K562 (cell line): ENCODE results near the gene CARMIL1. TPM values are rescaled to one million over a fixed set of nuclear protein-coding genes. Genes with fewer than 3 reads are reported as not detected.

ENCODE experiments used
- ATAC-seq: fragments of 200-7000 bp; cut with Tn5 transposase; 3 replicates; pipeline ENCODE4 v1.9.1; 2020; ENCODE audit warnings: moderate library complexity
- BruUV-seq: library from RNA; stranded (reverse); fragments of 400-500 nt; replicated peaks from 2 replicates; lab custom pipeline; 2021; lab: Mats Ljungman, UMichigan
- CTCF ChIA-PET: fragments of 300-600 bp; formaldehyde crosslinking; extraction: SDS; loops from one replicate; lab custom pipeline; 2021; ENCODE audit warnings: low intra/inter-chr PET ratio; lab: Yijun Ruan, JAX
- POLR2A ChIA-PET: fragments of 300-600, 350-650 bp; sonication (Branson Sonifier 250); formaldehyde crosslinking; extraction: SDS; loops from one replicate; lab custom pipeline; 2021; ENCODE audit warnings: antibody characterized with exemption, inconsistent platforms; lab: Yijun Ruan, JAX
- DNase-seq, 4 experiments: peaks; one replicate each; pipeline versions ENCODE4 v3.0.0 to v3.0.0-alpha.2; 2011 to 2018; ENCODE audit warnings: low spot score in 3 of 4, mixed read lengths in 3 of 4; ENCODE audit errors: extremely low read depth in 1 of 4
- FAIRE-seq: peaks from 2 replicates; lab custom pipeline; 2011; peaks lifted over from hg19 to GRCh38; lab: Jason Lieb, UNC
- H2AFZ ChIP-seq: 2 replicates; pipeline ENCODE4 v1.6.0; 2011; ENCODE audit warnings: low read depth, low read length, control low read depth, inconsistent platforms
- H3K27ac ChIP-seq: fragments of 200-600 bp; 3 replicates; pipeline ENCODE4 v1.8.0; 2011; ENCODE audit warnings: low read depth, mild to moderate bottlenecking, control low read depth, inconsistent platforms, low read length, moderate library complexity, mixed read lengths; ENCODE audit errors: extremely low read depth
- H3K27me3 ChIP-seq, 2 experiments: fragments of 300-600 bp in 1 of 2; 2 replicates in 1 of 2; 3 replicates in 1 of 2; pipeline versions ENCODE4 v1.6.0 to v1.8.0; 2011; ENCODE audit warnings: inconsistent platforms in 2 of 2, low read length in 2 of 2, mild to moderate bottlenecking in 1 of 2, mixed read lengths in 1 of 2, moderate library complexity in 1 of 2; ENCODE audit not compliant: control insufficient read depth in 2 of 2, insufficient read depth in 2 of 2
- H3K36me3 ChIP-seq: fragments of 300-600 bp; 3 replicates; pipeline ENCODE4 v1.8.0; 2011; ENCODE audit warnings: mild to moderate bottlenecking, low read length, inconsistent platforms; ENCODE audit not compliant: control insufficient read depth, insufficient read depth
- H3K4me1 ChIP-seq, 2 experiments: fragments of 200-600 bp in 1 of 2; replicated peaks in 1 of 2; 2 replicates in 1 of 2; 3 replicates in 1 of 2; pipeline versions ENCODE4 v1.5.1 to v1.8.0; 2011; ENCODE audit warnings: inconsistent platforms in 2 of 2, low read length in 2 of 2, mild to moderate bottlenecking in 1 of 2, mixed read lengths in 1 of 2, moderate library complexity in 1 of 2; ENCODE audit not compliant: control insufficient read depth in 2 of 2, insufficient read depth in 2 of 2
- H3K4me2 ChIP-seq: 2 replicates; pipeline ENCODE4 v1.6.1; 2011; ENCODE audit warnings: low read length, control low read depth, inconsistent platforms, mixed read lengths; ENCODE audit not compliant: insufficient read depth
- H3K4me3 ChIP-seq: fragments of 200-600 bp; sonication (generic), shearing (Covaris generic); 2 replicates; pipeline ENCODE4 v1.5.1; 2016; ENCODE audit warnings: control low read depth, inconsistent platforms
- H3K79me2 ChIP-seq: fragments of 200-600 bp; 3 replicates; pipeline ENCODE4 v1.8.0; 2011; ENCODE audit warnings: low read length, inconsistent platforms; ENCODE audit not compliant: control insufficient read depth, insufficient read depth
- H3K9ac ChIP-seq, 2 experiments: 2 replicates each; pipeline versions ENCODE4 v1.6.0 to v1.6.1; 2011; ENCODE audit warnings: low read depth in 2 of 2, low read length in 2 of 2, control low read depth in 1 of 2, inconsistent platforms in 1 of 2, mild to moderate bottlenecking in 1 of 2, mixed read lengths in 1 of 2; ENCODE audit not compliant: insufficient read depth in 1 of 2
- H3K9me1 ChIP-seq: one replicate; pipeline ENCODE4 v1.6.0; 2011; ENCODE audit warnings: inconsistent platforms, mild to moderate bottlenecking, low read length, moderate library complexity; ENCODE audit not compliant: control insufficient read depth, insufficient read depth
- H3K9me3 ChIP-seq: replicated peaks from 2 replicates; pipeline ENCODE4 v1.5.1; 2011; ENCODE audit warnings: low read depth, low read length, inconsistent platforms; ENCODE audit not compliant: control insufficient read depth, insufficient read depth
- H4K20me1 ChIP-seq: replicated peaks from 2 replicates; pipeline ENCODE4 v1.6.1; 2011; ENCODE audit warnings: low read length, inconsistent platforms, mixed read lengths; ENCODE audit not compliant: control insufficient read depth, insufficient read depth
- BRD4 ChIP-seq: fragments of 200-600 bp; sonication (generic); IDR thresholded peaks from 2 replicates; pipeline ENCODE4 v1.6.1; 2017; ENCODE audit warnings: inconsistent platforms
- CBFA2T3 ChIP-seq: fragments of 450-650 bp; IDR thresholded peaks from 2 replicates; pipeline ENCODE4 v1.6.1; 2017
- CHCHD3 ChIP-seq: fragments of 250-450 bp; sonication (Bioruptor Pico); IDR thresholded peaks from 2 replicates; pipeline ENCODE4 v2.1.2; 2022; ENCODE audit warnings: mild to moderate bottlenecking
- POLR2G ChIP-seq: fragments of 200-400 bp; formaldehyde crosslinking; IDR thresholded peaks from 2 replicates; pipeline ENCODE4 v1.6.1; 2017; ENCODE audit warnings: low read depth, mild to moderate bottlenecking, antibody characterized with exemption, low read length, moderate library complexity
- SMARCB1 ChIP-seq: IDR thresholded peaks from 2 replicates; pipeline ENCODE4 v1.6.1; 2011; ENCODE audit warnings: improper control_type of control experiment, low read depth; ENCODE audit not compliant: insufficient read length
- SNRNP70 ChIP-seq: fragments of 200-400 bp; formaldehyde crosslinking; optimal IDR thresholded peaks from 2 replicates; pipeline ENCODE3; 2017; ENCODE audit warnings: low read depth, low read length
- XRCC4 ChIP-seq: IDR thresholded peaks from one replicate; pipeline ENCODE4 v1.6.1; 2011; ENCODE audit not compliant: insufficient read depth, insufficient read length; ENCODE audit errors: extremely low read depth
- ZFP30 ChIP-seq: fragments of 250-450 bp; sonication (Bioruptor Pico); IDR thresholded peaks from 2 replicates; pipeline ENCODE4 v1.8.0; 2022; ENCODE audit warnings: moderate library complexity, mild to moderate bottlenecking, inconsistent platforms, borderline replicate concordance
- ZNF212 ChIP-seq: fragments of 450-650 bp; formaldehyde crosslinking; IDR thresholded peaks from 2 replicates; pipeline ENCODE4 v1.4.0; 2020; ENCODE audit warnings: mild to moderate bottlenecking
- ZNF408 ChIP-seq: fragments of 250-450 bp; sonication (Bioruptor Pico); IDR thresholded peaks from 2 replicates; pipeline ENCODE4 v1.4.0; 2020; ENCODE audit warnings: low read depth, mild to moderate bottlenecking, moderate library complexity
- WGBS: fragments of 100-300 bp; shearing (Covaris generic); methylation state at CpG from one replicate; pipeline ENCODE4 v1.1.6; 2016; ENCODE audit warnings: low coverage, mixed read lengths; ENCODE audit not compliant: insufficient coverage; ENCODE audit errors: missing lambda C conversion rate; 5-methylcytosine and 5-hydroxymethylcytosine counted together
- in situ Hi-C: fragments of 300-500 bp; cut with MboI; formaldehyde crosslinking; loops from 4 replicates; pipeline ENCODE4 v1.15.0; 2018; ENCODE audit warnings: inconsistent platforms, mixed read lengths
- intact Hi-C: fragments of 100-400 bp; cut with micrococcal nuclease; formaldehyde crosslinking; loops from 2 replicates; pipeline ENCODE4 v1.14.2; 2022
- polyA plus RNA-seq, 8 experiments: library from polyadenylated mRNA; depleted of rRNA in 4 of 8; stranded (reverse) in 5 of 8; unstranded in 3 of 8; fragments of >200 nt; fragmentation: Nextera tagmentation in 2 of 8; fragmentation: Illumina TruSeq in 1 of 8; extraction: Ambion mirVana in 2 of 8; extraction: Trizol in 1 of 8; gene quantifications; 2 replicates each; pipeline versions ENCODE4 v1.2.1 to v1.2.3, GENCODE V29; 2011 to 2014; ENCODE audit warnings: inconsistent platforms in 1 of 8, missing spikeins in 1 of 8
- total RNA-seq, 7 experiments: library from RNA; depleted of rRNA in 6 of 7; stranded (reverse); fragments of >200 nt in 6 of 7; fragmentation: Illumina TruSeq in 2 of 7; extraction: Trizol in 2 of 7; gene quantifications; 2 replicates each; pipeline versions ENCODE4 v1.2.1 to v1.2.3, GENCODE V29; 2011 to 2021; ENCODE audit warnings: low replicate concordance in 1 of 7
- TF ChIP-seq, protein P1 (sequence below): fragments of 250-450 bp; sonication (Bioruptor Pico); IDR thresholded peaks from 2 replicates; pipeline ENCODE4 v1.8.0; 2021; ENCODE audit warnings: borderline replicate concordance, mild to moderate bottlenecking, moderate library complexity; ENCODE audit not compliant: poor library complexity, severe bottlenecking
- TF ChIP-seq, protein P2 (sequence below), 2 experiments: fragments of 250-450 bp in 1 of 2; fragments of 450-650 bp in 1 of 2; sonication (Bioruptor Pico) in 1 of 2; IDR thresholded peaks; 2 replicates each; pipeline versions ENCODE4 v1.6.1 to v1.8.0; 2016 to 2021; ENCODE audit warnings: mild to moderate bottlenecking in 2 of 2, moderate library complexity in 2 of 2, missing compliant biosample characterization in 1 of 2, missing genetic modification characterization in 1 of 2
- TF ChIP-seq, protein P3 (sequence below): fragments of 150-350 bp; conservative IDR thresholded peaks from 2 replicates; pipeline ENCODE4 v1.6.1; 2014; ENCODE audit warnings: low read length

CARMIL1 gene
- total and polyA plus RNA-seq, 9 of the 15 experiments (the other 6 are each of a cell fraction or from before 2014, with no cell fraction given) = 0.04 to 0.32 (median 0.10) TPM; not detected in 1

DNA sequence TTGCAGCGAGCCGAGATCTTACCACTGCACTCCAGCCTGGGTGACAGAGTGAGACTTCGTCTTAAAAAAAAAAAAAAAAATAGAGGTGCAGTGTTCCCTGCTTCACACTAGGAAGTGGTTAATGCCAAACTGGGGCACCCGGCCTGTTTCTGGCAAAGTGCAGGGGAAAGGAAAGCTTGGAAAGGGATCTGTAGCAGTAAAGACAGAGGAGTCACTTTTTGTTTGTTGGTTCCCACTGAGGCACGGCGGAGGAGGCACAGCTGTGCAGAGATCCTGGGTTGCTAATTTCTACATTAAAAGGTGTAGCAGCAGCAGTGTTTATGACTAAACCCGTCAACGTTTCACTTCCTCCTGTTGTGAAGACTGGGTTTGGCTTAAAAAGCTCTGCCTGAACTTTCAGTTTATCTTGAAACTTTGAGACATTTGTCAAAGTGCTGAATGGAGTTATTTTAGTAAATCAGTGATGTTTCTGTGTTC, 125.6 kb downstream of the CARMIL1 start:
- H3K4me3 ChIP-seq = no peak overlapping the region

DNA sequence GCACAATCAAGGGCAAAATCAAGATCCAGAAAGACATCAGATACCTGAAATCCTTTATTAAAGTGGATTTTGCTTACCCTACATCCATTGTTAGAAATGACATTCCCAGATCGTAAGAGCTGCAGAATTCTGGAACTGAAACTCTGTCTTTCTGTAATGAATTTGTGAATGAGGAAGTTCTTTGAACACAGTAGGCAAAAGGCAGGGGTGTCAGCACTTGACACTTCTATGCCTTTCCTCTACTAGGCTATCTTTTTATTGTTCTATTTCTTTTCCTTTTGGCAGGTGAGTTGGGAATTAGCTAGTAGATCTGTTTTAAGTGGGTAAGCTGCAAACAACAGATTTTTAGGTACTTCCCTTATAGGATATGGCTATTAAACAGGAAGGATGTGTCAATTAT, 126.3 kb downstream of the CARMIL1 start:
- ChIA-PET CTCF (no interaction called here), POLR2A (no interaction called here)
- H3K9ac ChIP-seq = no peak overlapping the region
- H3K9me1 ChIP-seq = no peaks in the 10 kb centered on the region
- no peak for ATAC-seq
- H3K27me3 ChIP-seq = 0 out of 5 replicates have a peak, but pooled peaks cover 0 to 3% of the 10 kb centered on the region in 2 experiments
- WGBS = 0% methylated on average over 1 of the region's 1 CpG
- no peaks in the 10 kb centered on the region for H4K20me1 ChIP-seq
- intact Hi-C loops (no loop called here), in situ Hi-C loops (no loop called here)
- H3K79me2 ChIP-seq = no peaks in the 10 kb centered on the region
- BruUV-seq = no TSS peak
- H3K4me2 ChIP-seq = no peak overlapping the region
- H3K9me3 ChIP-seq = no peaks in the 10 kb centered on the region
- no peak for DNase-seq
- no peaks in the 10 kb centered on the region for H3K36me3 ChIP-seq
- H3K27ac ChIP-seq = no peak overlapping the region
- H2AFZ ChIP-seq = no peak overlapping the region
- no peaks in the 10 kb centered on the region for H3K4me1 ChIP-seq
- no peak for FAIRE-seq
- H3K4me3 ChIP-seq = no peak overlapping the region
- TF ChIP-seq XRCC4 = no peak
- no peak for TF ChIP-seq BRD4
- TF ChIP-seq CBFA2T3 = no peak
- no peak for TF ChIP-seq ZNF408 (CRISPR knock-in tag)
- TF ChIP-seq ZNF212 (CRISPR knock-in tag) = no peak
- TF ChIP-seq ZFP30 = no peak
- no peak for TF ChIP-seq CHCHD3 (CRISPR knock-in tag)
- no peak for TF ChIP-seq POLR2G
- TF ChIP-seq, protein P1, sequence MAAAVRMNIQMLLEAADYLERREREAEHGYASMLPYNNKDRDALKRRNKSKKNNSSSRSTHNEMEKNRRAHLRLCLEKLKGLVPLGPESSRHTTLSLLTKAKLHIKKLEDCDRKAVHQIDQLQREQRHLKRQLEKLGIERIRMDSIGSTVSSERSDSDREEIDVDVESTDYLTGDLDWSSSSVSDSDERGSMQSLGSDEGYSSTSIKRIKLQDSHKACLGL (CRISPR knock-in tag) = no peak
- no peak for TF ChIP-seq SMARCB1
- TF ChIP-seq, protein P2, sequence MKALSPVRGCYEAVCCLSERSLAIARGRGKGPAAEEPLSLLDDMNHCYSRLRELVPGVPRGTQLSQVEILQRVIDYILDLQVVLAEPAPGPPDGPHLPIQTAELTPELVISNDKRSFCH (CRISPR knock-in tag; IDR thresholded peaks at IDR 0.05) = no peak
- TF ChIP-seq, protein P2 (tag; IDR thresholded peaks at IDR 0.05) = no peak
- TF ChIP-seq, protein P3, sequence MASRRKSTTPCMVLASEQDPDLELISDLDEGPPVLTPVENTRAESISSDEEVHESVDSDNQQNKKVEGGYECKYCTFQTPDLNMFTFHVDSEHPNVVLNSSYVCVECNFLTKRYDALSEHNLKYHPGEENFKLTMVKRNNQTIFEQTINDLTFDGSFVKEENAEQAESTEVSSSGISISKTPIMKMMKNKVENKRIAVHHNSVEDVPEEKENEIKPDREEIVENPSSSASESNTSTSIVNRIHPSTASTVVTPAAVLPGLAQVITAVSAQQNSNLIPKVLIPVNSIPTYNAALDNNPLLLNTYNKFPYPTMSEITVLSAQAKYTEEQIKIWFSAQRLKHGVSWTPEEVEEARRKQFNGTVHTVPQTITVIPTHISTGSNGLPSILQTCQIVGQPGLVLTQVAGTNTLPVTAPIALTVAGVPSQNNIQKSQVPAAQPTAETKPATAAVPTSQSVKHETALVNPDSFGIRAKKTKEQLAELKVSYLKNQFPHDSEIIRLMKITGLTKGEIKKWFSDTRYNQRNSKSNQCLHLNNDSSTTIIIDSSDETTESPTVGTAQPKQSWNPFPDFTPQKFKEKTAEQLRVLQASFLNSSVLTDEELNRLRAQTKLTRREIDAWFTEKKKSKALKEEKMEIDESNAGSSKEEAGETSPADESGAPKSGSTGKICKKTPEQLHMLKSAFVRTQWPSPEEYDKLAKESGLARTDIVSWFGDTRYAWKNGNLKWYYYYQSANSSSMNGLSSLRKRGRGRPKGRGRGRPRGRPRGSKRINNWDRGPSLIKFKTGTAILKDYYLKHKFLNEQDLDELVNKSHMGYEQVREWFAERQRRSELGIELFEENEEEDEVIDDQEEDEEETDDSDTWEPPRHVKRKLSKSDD = no peak

More for the DNA sequence above, 125.6 kb downstream of the CARMIL1 start:
- H3K9me3 ChIP-seq = no peaks in the 10 kb centered on the region
- H3K4me2 ChIP-seq = no peak overlapping the region
- H4K20me1 ChIP-seq = no peaks in the 10 kb centered on the region
- 0% methylated on average over 6 of the region's 8 CpGs for WGBS
- no peak overlapping the region for H3K9ac ChIP-seq
- POLR2A ChIA-PET = no interaction called here
- H3K9me1 ChIP-seq = no peaks in the 10 kb centered on the region
- no peaks in the 10 kb centered on the region for H3K36me3 ChIP-seq
- H3K27me3 ChIP-seq = 0 out of 5 replicates have a peak, but pooled peaks cover 0 to 3% of the 10 kb centered on the region in 2 experiments
- no peaks in the 10 kb centered on the region for H3K79me2 ChIP-seq
- H2AFZ ChIP-seq = no peak overlapping the region
- no peak for DNase-seq
- no peaks in the 10 kb centered on the region for H3K4me1 ChIP-seq
- CTCF ChIA-PET = no interaction called here
- H3K27ac ChIP-seq = no peak overlapping the region
- no peak for TF ChIP-seq SNRNP70
- in situ Hi-C loops (no loop called here), intact Hi-C loops (no loop called here)
- no peak for FAIRE-seq
- ATAC-seq = no peak
- BruUV-seq = no TSS peak
